HG03457 (cell line): ENCODE results near the gene INPP5F.
A peak's percentile ranks its signal among the peaks of the same experiment; 100 is the strongest.

Experiments used
- ATAC-seq: cut with Tn5 transposase; IDR thresholded peaks from one replicate; pipeline ENCODE4 v1.9.1; 2021; ENCODE audit warnings: moderate number of reproducible peaks; ENCODE audit not compliant: unreplicated experiment

Gene INPP5F, protein sequence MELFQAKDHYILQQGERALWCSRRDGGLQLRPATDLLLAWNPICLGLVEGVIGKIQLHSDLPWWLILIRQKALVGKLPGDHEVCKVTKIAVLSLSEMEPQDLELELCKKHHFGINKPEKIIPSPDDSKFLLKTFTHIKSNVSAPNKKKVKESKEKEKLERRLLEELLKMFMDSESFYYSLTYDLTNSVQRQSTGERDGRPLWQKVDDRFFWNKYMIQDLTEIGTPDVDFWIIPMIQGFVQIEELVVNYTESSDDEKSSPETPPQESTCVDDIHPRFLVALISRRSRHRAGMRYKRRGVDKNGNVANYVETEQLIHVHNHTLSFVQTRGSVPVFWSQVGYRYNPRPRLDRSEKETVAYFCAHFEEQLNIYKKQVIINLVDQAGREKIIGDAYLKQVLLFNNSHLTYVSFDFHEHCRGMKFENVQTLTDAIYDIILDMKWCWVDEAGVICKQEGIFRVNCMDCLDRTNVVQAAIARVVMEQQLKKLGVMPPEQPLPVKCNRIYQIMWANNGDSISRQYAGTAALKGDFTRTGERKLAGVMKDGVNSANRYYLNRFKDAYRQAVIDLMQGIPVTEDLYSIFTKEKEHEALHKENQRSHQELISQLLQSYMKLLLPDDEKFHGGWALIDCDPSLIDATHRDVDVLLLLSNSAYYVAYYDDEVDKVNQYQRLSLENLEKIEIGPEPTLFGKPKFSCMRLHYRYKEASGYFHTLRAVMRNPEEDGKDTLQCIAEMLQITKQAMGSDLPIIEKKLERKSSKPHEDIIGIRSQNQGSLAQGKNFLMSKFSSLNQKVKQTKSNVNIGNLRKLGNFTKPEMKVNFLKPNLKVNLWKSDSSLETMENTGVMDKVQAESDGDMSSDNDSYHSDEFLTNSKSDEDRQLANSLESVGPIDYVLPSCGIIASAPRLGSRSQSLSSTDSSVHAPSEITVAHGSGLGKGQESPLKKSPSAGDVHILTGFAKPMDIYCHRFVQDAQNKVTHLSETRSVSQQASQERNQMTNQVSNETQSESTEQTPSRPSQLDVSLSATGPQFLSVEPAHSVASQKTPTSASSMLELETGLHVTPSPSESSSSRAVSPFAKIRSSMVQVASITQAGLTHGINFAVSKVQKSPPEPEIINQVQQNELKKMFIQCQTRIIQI

GRCh38 chr10:119725828-119726675, at the start of gene INPP5F:
INPP5F (plus strand) TSS chr10:119726050; CDS start chr10:119726263, 213 bp downstream.
- peak; percentile 77 for ATAC-seq

DNA sequence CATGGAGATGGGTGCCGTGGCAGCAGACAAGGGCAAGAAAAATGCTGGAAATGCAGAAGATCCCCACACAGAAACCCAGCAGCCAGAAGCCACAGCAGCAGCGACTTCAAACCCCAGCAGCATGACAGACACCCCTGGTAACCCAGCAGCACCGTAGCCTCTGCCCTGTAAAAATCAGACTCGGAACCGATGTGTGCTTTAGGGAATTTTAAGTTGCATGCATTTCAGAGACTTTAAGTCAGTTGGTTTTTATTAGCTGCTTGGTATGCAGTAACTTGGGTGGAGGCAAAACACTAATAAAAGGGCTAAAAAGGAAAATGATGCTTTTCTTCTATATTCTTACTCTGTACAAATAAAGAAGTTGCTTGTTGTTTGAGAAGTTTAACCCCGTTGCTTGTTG, 48.7 kb upstream of the INPP5F start:
- no peak for ATAC-seq

GRCh38 chr10:119677904-119678755, 47.7 kb upstream of the INPP5F start:
- ATAC-seq, result no peak

DNA sequence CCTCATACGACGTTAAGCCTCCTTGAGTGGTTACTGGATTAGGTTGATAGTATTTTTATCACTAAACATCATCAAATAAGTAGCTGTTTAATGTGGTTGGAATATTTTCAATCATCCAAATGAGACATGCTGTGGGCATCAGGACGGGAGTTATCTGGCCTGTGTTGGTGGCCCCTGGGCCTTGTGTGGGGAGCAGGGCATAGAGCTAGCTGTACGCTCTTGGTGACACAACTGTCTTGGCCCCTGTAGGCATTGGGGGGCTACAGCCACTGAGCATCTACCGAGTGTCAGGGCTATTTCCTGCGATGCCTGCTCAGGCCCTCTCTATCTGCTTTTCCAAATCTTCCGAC, 46.4 kb upstream of the INPP5F start:
- no peak for ATAC-seq

DNA sequence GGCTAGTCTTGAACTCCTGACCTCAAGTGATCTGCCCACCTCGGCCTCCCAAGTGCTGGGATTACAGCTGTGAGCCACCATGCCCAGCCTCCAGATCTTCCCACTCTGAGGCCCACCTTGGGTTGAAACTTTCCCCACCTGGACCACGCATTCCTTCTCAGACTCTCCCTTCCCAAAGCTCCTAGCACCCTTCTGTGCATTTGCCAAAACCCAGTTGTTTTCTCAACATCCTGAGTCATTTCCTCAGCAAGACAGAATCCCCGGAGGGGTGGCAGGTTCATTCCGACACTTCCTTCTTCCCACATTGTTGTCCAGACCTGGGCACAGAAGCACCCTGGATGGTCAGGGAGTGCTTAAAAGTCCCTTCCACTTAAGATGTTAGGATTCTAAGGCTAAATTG, 45.8 kb upstream of the INPP5F start:
- ATAC-seq, result no peak

DNA sequence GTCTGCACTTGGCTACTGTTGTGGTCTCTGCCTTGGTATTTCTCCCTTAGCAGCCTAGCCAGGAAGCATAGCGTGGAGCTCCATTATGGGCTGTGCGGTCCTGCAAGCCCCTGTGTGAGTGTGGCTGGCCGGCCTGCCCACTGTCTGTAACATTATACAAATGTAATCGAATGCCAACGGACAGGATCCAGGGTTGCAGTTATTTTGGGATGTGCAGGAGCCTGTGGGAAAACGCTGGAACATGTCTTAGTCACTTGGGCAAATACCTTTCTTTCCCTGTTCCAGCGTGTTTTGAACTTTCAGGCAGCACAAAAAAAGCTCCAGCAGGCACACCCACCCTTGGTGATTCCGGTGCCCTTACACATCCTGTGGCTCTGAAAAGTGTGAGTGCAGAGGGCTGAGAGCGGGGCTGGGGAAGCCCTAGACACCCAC, 45.2 kb upstream of the INPP5F start:
- no peak for ATAC-seq

DNA sequence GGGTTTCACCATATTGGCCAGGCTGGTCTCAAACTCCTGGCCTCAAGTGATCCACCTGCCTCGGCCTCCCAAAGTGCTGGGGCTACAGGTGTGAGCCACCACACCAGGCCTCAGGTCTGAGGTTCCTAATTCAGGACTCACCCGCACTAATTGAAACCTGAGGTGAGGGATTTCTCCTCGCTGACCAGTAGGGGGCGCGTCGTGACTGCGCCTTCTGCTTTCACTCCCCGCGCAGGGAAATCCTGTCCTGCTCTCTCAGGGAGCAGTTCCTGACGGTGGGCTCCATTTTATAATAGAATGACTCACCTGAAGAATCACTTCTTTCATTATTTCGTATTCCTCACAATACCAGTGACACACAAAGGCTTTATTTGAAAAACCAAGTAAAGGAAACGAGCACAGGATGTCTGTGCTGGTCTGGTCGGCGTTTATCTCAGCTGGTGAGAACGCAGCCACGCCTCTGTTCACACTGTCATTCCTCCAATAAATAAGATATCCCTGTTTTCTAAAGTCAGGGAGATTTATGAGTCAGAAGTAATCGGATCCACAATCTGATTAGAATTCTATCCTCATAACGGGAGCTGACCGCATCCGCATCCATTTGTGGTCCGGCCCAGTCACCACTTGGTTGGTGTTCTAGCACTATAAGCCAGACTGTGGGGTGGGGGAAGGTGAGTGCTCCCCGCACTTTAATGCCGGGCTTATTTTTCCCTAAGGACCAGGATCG, 39.2 kb upstream of the INPP5F start:
- ATAC-seq, result no peak

DNA sequence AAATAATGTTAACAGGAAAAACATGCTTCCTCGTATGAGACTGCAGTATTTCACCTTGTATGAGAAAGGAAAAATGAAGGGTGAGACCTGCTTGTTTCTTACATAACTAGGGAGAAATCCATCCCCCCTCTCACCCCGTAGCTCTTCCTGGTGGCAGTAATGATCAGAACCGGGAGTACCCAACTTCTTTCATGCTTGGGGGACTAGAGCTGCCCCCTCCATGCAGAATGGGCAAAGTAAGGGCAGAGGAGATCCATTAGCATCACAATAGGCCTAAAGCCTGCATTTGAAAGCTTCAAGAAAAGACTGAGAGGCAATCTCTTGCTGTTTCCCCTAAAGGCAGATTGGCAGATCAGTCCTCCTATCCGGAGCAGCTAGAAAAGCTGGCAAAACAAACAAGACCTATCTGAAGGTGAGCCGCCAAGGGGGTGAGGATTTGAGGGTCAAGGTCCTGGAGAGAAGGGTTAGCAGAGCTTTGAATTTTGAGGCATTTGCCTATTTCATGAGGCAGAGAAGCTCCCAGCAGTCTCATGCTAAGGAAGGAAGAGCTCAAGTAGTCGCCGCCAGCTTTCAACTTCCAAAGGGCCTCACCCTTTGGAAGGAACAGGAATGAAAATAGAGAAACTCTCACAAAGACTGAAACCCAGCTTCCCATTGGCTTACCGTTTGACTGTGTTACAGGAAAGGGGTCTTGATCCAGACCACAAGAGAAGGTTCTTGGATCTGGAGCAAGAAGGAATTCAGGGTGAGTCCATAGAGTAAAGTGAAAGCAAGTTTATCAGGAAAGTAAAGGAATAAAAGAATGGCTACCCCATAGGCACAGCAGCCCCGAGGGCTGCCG, 38.4 kb upstream of the INPP5F start:
- no peak for ATAC-seq

DNA sequence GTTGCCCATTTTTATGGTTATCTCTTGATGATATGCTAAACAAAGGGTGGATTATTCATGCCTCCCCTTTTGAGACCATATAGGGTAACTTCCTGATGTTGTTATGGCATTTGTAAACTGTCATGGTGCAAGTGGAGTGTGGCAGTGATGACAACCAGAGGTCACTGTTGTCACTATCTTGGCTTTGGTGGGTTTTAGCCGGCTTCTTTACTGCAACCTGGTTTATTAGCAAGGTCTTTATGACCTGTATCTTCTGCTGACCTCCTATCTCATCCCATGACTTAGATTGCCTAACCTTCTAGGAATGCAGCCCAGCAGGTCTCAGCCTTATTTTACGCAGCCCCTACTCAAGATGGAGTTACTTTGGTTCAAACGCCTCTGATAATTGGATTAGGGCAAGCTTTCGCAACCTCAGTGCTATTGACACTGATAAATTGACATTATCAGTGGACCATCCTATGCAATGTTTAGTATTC, 37.8 kb upstream of the INPP5F start:
- no peak for ATAC-seq

DNA sequence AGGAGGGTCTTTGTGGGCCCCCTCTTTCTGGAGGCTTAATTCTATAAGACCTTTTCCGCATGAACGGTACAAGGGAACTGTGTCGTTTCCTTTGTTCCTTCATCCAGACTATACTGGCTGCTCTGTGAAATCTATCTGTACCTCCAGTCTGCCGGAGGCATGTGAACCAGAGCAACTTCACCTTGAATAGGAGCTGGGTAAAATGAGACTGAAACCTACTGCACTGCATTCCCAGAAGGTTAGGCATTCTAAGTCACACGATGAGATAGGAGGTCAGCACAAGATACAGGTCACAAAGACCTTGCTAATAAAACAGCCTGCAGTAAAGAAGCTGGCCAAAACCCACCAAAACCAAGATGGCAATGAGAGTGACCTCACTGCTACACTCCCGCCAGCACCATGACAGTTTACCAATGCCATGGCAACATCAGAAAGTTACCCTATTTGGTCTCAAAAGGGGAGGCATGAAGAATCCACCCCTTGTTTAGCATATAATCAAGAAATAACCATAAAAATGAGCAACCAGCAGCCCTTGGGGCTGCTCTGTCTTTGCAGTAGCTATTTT, 36.8 kb upstream of the INPP5F start:
- no peak for ATAC-seq

GRCh38 chr10:119691726-119692125, 34.1 kb upstream of the INPP5F start:
- ATAC-seq, result no peak

- no peak for ATAC-seq
These were observed 32.4 kb upstream of the INPP5F start for GRCh38 chr10:119693262-119693957.

GRCh38 chr10:119694608-119695007, 31.2 kb upstream of the INPP5F start:
- ATAC-seq, result no peak

DNA sequence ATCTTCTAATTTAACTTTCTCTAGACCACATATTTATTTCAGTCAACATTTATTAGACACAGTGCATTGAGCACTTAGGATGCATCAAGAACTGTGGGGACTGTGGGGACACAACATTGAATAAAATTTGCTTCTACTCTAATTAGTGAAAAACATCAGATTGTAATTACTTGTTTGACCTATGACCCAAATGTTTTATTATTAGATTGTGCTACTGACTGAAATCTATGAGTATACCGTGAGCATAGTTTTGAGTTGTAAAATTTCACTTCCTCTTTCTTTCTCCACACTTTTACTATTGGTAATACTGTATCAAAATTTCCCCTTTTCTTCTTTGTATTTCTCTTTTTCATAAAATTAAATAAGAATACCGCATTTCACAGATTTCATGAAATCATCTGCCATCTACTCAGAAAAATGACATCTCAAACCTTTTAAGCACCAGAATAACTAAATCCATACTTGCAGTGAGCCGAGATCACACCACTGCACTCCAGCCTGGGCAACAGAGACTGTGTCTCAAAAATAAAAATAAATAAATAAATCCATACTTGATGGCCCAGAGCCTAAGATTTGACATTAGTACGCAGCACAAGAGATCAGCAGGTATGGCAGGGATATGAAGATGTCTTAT, 25.4 kb upstream of the INPP5F start:
- ATAC-seq, result peak; percentile 33

GRCh38 chr10:119701861-119702260, 24.0 kb upstream of the INPP5F start:
- ATAC-seq, result no peak

DNA sequence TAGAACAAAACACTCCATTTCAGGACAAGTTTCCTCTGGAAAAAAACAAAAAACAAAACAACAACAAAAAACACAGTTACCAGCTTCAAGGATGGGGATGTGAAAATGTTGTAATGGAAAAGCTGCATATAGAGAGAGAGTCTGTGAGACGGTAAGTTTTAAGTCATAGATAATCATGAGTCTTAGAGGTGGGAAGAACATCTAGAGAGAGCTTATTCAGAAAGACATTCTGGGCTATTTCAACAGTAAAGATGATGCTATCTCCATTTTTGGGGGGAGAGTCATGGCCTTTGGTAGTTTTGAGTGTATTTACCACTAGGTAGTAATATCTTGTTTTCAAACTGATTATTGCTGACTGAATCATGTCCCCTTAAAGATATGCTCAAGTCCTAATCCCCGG, 23.3 kb upstream of the INPP5F start:
- ATAC-seq, result no peak
